Small intestine (tissue), 7 donors: Measurements from ENCODE around the gene FASTK. TPM values are rescaled to one million over a fixed set of nuclear protein-coding genes. Genes with fewer than 3 reads are reported as not detected.

ENCODE experiments used
- DNase-seq, 2 donors: peaks; one replicate each; pipeline versions ENCODE4 v3.0.0 to v3.0.0-alpha.2; 2013
- FAIRE-seq: peaks from 2 replicates; lab custom pipeline; 2012; peaks lifted over from hg19 to GRCh38; lab: Jason Lieb, UNC
- H3K27ac ChIP-seq, 3 donors: one replicate each; pipeline ENCODE4 v1.5.1; 2013; ENCODE audit warnings: low read length in 2 of 3, mild to moderate bottlenecking in 2 of 3, control low read depth in 1 of 3, inconsistent platforms in 1 of 3, low read depth in 1 of 3, moderate library complexity in 1 of 3
- H3K27me3 ChIP-seq, 3 donors: one replicate each; pipeline ENCODE4 v1.6.1; 2013; ENCODE audit warnings: low read length in 3 of 3, inconsistent platforms in 1 of 3; ENCODE audit not compliant: control insufficient read depth in 3 of 3, insufficient read depth in 3 of 3
- H3K36me3 ChIP-seq, 3 donors: one replicate each; pipeline ENCODE4 v1.6.1; 2013; ENCODE audit warnings: low read length in 3 of 3, inconsistent platforms in 1 of 3, low read depth in 1 of 3, mild to moderate bottlenecking in 1 of 3, moderate library complexity in 1 of 3; ENCODE audit not compliant: control insufficient read depth in 3 of 3, insufficient read depth in 2 of 3
- H3K4me1 ChIP-seq, 3 donors: one replicate each; pipeline ENCODE4 v1.6.1; 2013; ENCODE audit warnings: low read length in 2 of 3, inconsistent platforms in 1 of 3, low read depth in 1 of 3, mild to moderate bottlenecking in 1 of 3, moderate library complexity in 1 of 3; ENCODE audit not compliant: control insufficient read depth in 3 of 3, insufficient read depth in 2 of 3
- H3K4me3 ChIP-seq, 3 donors: one replicate each; pipeline ENCODE4 v1.5.1; 2013; ENCODE audit warnings: low read length in 3 of 3, control low read depth in 1 of 3, inconsistent platforms in 1 of 3, low read depth in 1 of 3, mild to moderate bottlenecking in 1 of 3, moderate library complexity in 1 of 3
- H3K9me3 ChIP-seq, 2 donors: one replicate each; pipeline ENCODE4 v1.6.1; 2013; ENCODE audit warnings: low read depth in 1 of 2, low read length in 1 of 2; ENCODE audit not compliant: control insufficient read depth in 2 of 2, insufficient read depth in 1 of 2
- WGBS, 3 donors: extraction: QIAGEN DNeasy Blood & Tissue Kit; methylation state at CpG; one replicate each; pipeline ENCODE4 v1.1.7; 2013; 5-methylcytosine and 5-hydroxymethylcytosine counted together
- polyA plus RNA-seq, 4 donors: library from polyadenylated mRNA; stranded (reverse) in 3 of 4; unstranded in 1 of 4; fragments of 200-250 nt in 3 of 4; fragments of 120-200 nt in 1 of 4; gene quantifications; one replicate each; pipeline versions ENCODE4 v1.2.1 to v1.2.3, GENCODE V29; 2013
- donor health status: healthy with polysubstance abuse.
- donor health status: control.
- donor health status: control.
- donor health status: Bipolar disorder and iron deficiency.
- donor health status: healthy.

The FASTK gene
- polyA plus RNA-seq, 4 donors = 95.2 to 248 (median 126) TPM

GRCh38 chr7:151089893-151090730, 9.5 kb upstream of the FASTK start:
- H3K9me3 ChIP-seq = no peaks in the 10 kb centered on the region
- peaks cover 0 to 49% (median 0%) of the 10 kb centered on the region in 3 donors for H3K36me3 ChIP-seq
- H3K27ac ChIP-seq = peak overlapping the region; percentile 6 to 89 (median 63)
- H3K4me3 ChIP-seq = no peak overlapping the region
- no peak for FAIRE-seq
- H3K27me3 ChIP-seq = no peaks in the 10 kb centered on the region
- peaks cover 0 to 38% (median 4%) of the 10 kb centered on the region in 3 donors for H3K4me1 ChIP-seq
- no peak for DNase-seq
- 81 to 87% (median 84%) methylated on average over 22 of the region's 22 CpGs for WGBS, 3 donors

GRCh38 chr7:151088856-151089699, 8.5 kb upstream of the FASTK start:
- peak overlapping the region in 1 of 3 donors; percentile 71 for H3K4me3 ChIP-seq
- H3K27me3 ChIP-seq = no peaks in the 10 kb centered on the region
- H3K36me3 ChIP-seq = peaks cover 0 to 45% (median 0%) of the 10 kb centered on the region in 3 donors
- peak overlapping the region in 2 of 3 donors; percentile 63 to 89 for H3K27ac ChIP-seq
- FAIRE-seq (no peak), DNase-seq (peak; percentile 20 to 73)
- H3K4me1 ChIP-seq = peaks cover 0 to 41% (median 4%) of the 10 kb centered on the region in 3 donors
- 49 to 81% (median 65%) methylated on average over 30 of the region's 30 CpGs for WGBS, 3 donors
- no peaks in the 10 kb centered on the region for H3K9me3 ChIP-seq

DNA sequence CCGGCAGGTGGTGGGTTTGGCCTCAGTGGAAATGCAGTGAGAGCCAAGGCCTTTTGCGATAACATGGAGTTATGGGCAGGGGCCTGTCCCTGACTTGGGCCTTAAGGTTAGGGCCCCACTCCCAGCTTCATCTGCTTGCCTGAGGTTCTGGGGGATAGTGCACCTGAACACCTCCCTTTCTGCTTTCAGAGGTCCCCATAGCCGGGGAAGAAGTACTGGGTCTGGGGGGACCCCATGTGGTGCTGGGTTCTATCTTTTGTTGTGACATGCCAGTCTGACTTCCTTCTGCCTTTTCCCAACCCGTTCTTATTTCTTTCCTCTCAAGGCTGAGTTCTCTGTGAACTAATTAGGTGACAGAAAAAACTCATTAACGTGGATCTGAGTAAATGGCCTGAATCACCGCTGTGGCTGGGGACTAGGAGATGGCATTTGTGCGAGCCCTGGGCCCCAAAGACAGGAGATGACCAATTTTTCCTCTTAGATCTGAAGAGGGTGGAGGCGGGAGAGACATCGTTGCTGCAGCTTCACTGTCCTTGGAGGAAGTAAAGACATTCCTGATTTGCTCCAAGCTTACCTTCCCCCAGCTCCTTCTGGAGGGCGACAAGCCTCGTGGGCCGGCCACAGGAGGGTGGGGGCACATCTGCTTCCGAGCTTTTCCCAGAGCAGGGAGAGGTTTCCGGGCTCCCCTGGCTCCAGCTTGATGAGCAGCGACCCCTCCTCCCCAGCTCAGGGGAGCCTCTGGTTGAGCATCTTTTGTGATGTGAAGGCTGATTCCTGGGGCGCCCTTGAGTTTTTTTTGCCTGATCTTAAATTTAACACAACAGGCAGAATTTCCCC, 7.6 kb upstream of the FASTK start:
- DNase-seq (peak in 1 of 2 donors; percentile 20), FAIRE-seq (no peak)
- Histone ChIP-seq H3K36me3 (peaks cover 0 to 36% (median 0%) of the 10 kb centered on the region in 3 donors), H3K4me3 (peak overlapping the region in 2 of 3 donors; percentile 71 to 91), H3K4me1 (peaks cover 0 to 48% (median 4%) of the 10 kb centered on the region in 3 donors), H3K27ac (peak overlapping the region; percentile 63 to 89 (median 83)), H3K27me3 (no peaks in the 10 kb centered on the region), H3K9me3 (no peaks in the 10 kb centered on the region)
- WGBS, 3 donors = 43 to 54% (median 53%) methylated on average over 16 of the region's 16 CpGs

DNA sequence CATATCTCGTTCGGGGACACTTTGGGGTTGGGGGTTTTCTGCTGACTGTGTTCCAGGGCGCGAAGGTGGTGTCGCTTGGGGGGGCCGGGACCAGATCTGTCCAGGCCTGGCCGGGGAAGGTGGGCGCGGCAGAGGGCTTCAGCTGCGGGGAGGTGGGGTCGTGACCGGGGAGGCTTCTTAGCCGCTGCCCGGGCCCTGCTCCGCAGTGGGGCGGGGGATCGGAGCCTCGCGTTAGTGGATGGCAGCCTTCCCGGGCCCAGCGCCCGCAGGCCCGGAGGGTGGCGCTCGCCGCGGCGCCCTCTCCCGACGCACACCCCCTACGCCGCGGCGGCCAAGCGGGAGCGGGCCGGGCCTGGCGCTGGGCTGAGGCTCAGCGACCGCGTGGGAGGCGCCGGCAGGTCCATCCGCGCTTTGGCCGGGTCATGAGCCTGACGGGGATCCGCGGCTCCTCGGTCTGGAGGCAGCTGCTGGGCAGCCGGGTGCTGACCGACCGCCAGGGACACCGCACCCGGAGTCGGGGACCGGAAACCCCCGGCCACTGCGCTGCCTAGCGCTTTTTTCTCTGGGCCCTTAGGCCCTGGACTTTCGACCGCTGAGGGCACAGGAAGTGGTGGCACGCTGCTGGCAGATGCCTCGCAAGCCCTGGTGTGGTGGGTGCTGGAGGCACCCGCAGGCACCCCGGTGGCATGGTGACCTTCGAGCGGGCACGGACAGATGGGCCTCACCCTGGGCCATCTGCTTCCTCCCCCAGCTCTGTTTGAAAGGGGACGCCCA, 6.8 kb upstream of the FASTK start:
- peaks cover 0 to 33% (median 0%) of the 10 kb centered on the region in 3 donors for H3K36me3 ChIP-seq
- peak overlapping the region; percentile 63 to 89 (median 83) for H3K27ac ChIP-seq
- DNase-seq = peak; percentile 77 to 78
- no peak for FAIRE-seq
- peak overlapping the region; percentile 55 to 91 (median 71) for H3K4me3 ChIP-seq
- peaks cover 0 to 52% (median 6%) of the 10 kb centered on the region in 3 donors for H3K4me1 ChIP-seq
- no peaks in the 10 kb centered on the region for H3K27me3 ChIP-seq
- 2% methylated on average over 48 to 70 of the region's 70 CpGs for WGBS, 3 donors
- H3K9me3 ChIP-seq = no peaks in the 10 kb centered on the region

- Histone ChIP-seq H3K9me3 (no peaks in the 10 kb centered on the region), H3K4me3 (peak overlapping the region; percentile 55 to 91 (median 71)), H3K27me3 (no peaks in the 10 kb centered on the region), H3K36me3 (peaks cover 0 to 29% (median 0%) of the 10 kb centered on the region in 3 donors), H3K4me1 (peaks cover 0 to 58% (median 11%) of the 10 kb centered on the region in 3 donors), H3K27ac (peak overlapping the region; percentile 63 to 89 (median 83))
- WGBS, 3 donors = 0 to 1% (median 1%) methylated on average over 22 to 52 of the region's 56 CpGs
- DNase-seq (peak; percentile 27 to 63), FAIRE-seq (no peak)
These were observed 6.2 kb upstream of the FASTK start for GRCh38 chr7:151086802-151087244.

DNA sequence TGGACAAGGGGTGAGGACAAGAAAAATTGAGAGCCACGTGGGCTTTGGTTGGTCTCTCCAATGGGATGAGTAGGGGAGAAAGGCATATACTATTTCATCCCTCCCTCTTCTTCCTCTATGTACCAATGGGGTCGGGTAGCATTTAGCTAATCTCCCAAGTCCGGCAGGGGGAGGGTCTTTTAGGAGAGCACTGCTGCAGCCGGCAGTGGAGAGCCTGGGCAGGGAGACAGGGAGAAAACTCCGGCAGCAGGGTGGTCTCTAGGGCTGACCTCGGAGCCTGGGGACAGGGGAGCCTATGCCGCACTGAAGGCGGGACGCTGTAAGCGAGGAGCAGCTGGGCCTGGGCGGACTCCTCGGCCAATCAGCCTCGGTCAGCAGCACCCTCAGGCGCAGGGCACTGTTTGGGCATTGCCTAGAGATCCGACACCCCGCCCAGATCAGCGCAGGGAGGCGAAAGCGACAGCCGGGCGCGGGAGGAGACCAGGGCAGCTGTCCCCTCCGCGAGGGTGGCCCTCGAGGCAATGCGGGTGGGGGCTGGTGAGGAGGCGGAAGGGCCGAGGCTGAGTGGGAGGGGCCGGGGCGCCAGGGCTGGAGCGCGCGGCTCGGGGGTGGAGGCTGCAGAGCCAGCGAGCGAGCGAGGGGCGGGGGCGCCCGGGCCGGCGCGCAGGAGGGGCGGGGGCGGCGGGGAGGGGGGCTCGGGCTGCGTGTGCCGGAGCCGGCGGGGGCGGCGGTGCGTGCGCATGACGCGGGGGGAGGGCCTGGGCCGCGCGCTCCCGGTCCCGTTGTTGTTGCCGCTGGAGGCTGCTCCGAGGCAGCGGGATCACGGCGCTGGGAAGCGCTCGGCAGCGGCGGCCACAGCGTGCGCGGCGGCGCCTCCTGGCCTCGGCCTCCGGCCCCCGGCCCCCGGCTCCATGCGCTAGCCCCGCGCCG, 5.3 kb upstream of the FASTK start, which contains the start of gene AGAP3:
AGAP3 (plus strand) TSS at position 785 of the 930 bp plus-strand sequence. CDS start 267 bp downstream, outside the sequence.
- Histone ChIP-seq H3K4me1 (peaks cover 0 to 57% (median 11%) of the 10 kb centered on the region in 3 donors), H3K27ac (peak within 1 kb of the TSS; percentile 83 to 89 (median 88)), H3K4me3 (peak within 1 kb of the TSS; percentile 55 to 91 (median 71)), H3K9me3 (no peaks in the 10 kb centered on the region), H3K36me3 (peaks cover 0 to 27% (median 0%) of the 10 kb centered on the region in 3 donors), H3K27me3 (no peaks in the 10 kb centered on the region)
- 1% methylated on average over 28 to 84 of the region's 84 CpGs for WGBS, 3 donors
- DNase-seq (peak; percentile 78 to 87), FAIRE-seq (no peak)
